ENCODE data around the gene SLC16A6.

GRCh38 chr17:68319410-68320162 lies 28.7 kb upstream of the SLC16A6 start:
- TF ChIP-seq CTCF (IDR thresholded peaks at IDR 0.05) = no peak
- no peak for TF ChIP-seq EP300 (IDR thresholded peaks at IDR 0.05; ENCODE audit: borderline replicate concordance in 1 of 2, low read depth in 1 of 2, low read length in 1 of 2)
- no peak for TF ChIP-seq FOXJ3 (CRISPR knock-in tag; IDR thresholded peaks at IDR 0.05)
- no peak for TF ChIP-seq POLR2AphosphoS5 (IDR thresholded peaks at IDR 0.05; ENCODE audit: low read depth, low read length)
- no peak for TF ChIP-seq NRF1 (IDR thresholded peaks at IDR 0.05; ENCODE audit: low read depth, low read length)
- TF ChIP-seq, protein P1, sequence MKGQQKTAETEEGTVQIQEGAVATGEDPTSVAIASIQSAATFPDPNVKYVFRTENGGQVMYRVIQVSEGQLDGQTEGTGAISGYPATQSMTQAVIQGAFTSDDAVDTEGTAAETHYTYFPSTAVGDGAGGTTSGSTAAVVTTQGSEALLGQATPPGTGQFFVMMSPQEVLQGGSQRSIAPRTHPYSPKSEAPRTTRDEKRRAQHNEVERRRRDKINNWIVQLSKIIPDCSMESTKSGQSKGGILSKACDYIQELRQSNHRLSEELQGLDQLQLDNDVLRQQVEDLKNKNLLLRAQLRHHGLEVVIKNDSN (IDR thresholded peaks at IDR 0.05; ENCODE audit: borderline replicate concordance, low read depth) = no peak
- no peak for TF ChIP-seq ELF1 (IDR thresholded peaks at IDR 0.05)
- TF ChIP-seq EZH2phosphoT487 (IDR thresholded peaks at IDR 0.05; ENCODE audit: borderline replicate concordance, low read depth) = no peak
- no peak for TF ChIP-seq GABPA (IDR thresholded peaks at IDR 0.05; ENCODE audit: low read depth)
- no peak for TF ChIP-seq FOSL2 (IDR thresholded peaks at IDR 0.05; ENCODE audit: borderline replicate concordance, low read depth)
- TF ChIP-seq RAD21 (IDR thresholded peaks at IDR 0.05; ENCODE audit: low read length) = no peak
- no peak for TF ChIP-seq REST (IDR thresholded peaks at IDR 0.05; ENCODE audit: low read depth, low read length)
